NCI-H2196 treated with DMSO at 0.1 percent for 48 hours (cell line): ENCODE measurements around the gene DDX4.

Experiments used
- DNase-seq: peaks from one replicate; lab custom pipeline; 2025; ENCODE audit not compliant: unreplicated experiment; lab: John Stamatoyannopoulos, UW

DDX4 gene

DNA sequence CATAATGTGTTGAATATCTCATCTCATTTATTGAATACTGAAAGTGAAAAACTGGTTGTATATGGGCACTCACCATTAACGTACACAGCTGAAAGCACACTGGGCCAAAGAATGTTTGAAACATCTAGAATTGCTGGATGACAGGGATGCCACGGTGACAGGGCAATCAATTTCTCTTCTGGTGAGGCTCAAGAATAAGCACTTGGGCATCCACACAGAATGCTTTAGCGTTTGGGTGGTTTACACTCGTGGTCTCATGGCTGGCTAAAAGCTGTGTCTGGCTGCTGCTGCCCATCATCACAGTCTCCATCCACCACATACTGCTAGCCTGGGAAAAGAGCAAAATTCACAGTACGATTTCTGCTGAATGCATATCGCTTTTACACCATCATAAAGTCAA lies 82.6 kb downstream of the DDX4 start:
- no peak for DNase-seq

DNA sequence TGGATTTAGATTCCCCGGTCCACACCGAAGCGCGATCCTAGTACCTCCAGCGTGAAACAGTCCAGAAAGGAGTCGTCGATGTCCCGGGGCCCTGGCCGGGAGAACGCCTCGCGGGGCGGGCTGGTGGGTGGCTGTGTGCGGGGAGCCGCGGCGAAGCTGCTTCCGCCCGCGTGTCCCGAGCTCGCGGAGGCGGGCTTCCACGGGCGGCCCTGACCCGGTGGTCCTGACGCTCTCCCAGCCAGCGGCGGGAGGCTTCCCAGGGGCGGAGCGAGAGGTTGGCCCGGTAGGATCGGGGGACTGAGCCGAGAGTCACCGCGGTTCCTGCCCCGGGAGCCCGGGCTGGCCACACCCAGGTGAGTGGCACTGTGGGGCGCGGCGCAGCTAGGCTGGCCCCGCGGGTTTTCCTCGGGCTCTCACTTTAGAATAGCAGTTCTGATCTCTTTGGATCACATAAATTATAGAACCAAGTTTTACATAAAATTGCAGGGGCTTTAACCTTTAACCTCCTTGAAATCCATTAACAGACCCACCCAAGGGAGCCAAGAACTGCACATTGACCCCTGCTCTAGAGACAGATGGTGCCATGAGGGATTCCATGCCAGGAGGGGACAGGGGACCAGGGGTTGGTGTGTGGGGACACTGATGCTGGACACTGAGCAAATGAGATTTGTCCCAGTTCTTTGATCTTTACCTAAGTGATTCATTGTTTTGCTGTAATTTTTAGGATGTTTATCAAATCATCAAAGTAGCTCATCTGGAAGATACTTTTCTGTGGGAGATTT lies 84.1 kb downstream of the DDX4 start:
- no peak for DNase-seq

DNA sequence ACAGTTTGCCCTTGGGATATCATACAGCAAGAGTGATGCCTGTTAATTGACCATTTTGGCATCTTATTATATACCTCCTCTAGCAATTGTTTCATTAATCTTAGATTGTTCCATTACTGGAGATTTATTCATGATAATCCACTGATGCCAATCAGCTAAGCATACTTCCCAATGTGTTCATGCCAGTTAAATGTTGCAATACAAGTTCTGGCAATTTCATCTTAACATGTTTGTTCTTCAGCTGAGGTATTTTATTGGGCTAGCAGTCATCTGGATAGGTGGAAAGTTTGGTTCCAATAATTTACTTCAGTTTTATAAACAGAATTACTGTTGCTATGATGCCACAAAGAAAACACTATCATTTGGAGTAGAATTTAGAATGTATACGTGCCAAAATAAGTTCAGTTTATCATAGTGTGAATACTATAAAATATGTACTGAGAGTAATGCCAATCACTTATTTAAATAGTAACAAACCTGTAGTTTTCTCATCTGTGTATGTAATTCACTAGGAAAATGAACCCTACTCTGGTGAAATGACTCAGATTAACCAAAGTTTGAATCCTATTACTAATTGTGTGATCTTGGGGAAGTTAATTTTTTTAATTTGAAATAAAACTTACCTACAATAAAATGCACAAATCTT lies 85.4 kb downstream of the DDX4 start:
- no peak for DNase-seq

DNA sequence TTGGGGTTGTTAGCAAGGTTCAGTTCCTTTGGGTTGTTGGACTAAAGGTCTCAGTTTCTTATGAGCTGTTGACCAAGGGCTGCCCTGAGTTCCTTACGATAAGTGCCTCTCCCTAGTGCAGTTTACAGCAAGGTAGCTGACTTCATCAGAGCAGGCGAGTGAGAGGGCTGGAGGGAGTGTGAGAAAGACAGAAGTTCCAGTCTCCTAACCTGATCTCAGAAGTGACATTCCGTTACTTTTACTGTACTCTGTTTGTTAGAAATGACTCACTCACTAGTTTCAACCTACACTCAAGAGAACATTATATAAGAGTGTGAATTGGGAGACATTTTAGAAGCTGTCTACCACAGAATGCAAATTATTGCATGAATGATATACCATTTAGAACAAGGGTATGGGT lies 92.1 kb downstream of the DDX4 start:
- no peak for DNase-seq

DNA sequence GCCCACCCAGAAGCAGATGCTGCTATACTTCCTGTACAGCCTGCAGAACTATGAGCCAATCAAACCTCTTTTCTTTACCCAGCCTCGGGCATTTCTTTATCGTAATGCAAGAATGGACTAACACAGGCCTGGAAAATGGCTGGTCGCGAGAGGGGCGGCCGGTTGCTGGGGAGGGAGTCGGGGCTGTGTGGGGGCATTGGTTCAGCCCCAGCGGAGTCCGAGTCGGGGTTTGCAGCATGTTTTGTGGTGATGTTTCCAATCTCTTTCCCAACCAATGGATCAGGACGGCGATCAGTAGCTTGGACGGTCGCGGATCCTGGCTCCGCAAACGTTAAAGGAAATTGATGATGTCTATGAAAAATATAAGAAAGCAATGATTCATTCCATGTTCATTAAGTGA lies 94.6 kb downstream of the DDX4 start:
- DNase-seq = no peak

DNA sequence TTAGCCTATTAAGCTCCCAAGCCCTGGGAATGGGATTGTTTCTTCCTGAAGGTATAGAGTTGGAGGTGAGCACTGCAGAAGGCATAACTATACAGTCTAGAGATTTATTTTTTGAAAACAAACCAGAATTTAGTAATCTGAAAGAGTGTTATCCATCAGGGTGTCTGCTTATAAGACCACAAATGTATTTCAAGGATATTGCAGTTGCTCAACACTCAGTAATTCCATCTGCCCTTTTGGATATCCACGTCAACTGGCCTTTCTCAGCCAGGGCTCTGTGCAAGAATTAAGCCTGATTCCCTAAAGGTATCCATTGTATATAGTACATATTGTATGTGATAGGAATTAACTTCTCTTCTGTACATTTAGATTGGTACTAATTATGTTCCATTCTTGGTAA lies 98.3 kb downstream of the DDX4 start:
- DNase-seq = no peak

DNA sequence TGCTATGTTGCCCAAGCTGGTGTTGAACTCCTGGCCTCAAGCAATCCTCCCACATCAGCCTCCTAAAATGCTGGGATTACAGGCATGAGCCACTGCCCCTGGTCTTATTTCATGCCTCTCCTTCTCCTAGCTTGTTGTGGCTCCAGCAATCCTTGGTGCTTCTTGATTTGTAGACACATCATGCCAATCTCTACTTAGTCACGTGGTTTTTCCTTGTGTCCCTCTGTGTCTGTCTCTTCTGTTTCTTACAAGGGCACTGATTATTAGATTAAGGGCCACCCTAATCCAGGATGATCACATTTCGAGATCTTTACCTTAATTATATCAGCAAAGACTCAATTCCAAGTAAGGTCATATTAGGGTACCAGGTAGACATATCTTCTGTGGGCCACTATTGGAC lies 104.1 kb downstream of the DDX4 start:
- DNase-seq = no peak

DNA sequence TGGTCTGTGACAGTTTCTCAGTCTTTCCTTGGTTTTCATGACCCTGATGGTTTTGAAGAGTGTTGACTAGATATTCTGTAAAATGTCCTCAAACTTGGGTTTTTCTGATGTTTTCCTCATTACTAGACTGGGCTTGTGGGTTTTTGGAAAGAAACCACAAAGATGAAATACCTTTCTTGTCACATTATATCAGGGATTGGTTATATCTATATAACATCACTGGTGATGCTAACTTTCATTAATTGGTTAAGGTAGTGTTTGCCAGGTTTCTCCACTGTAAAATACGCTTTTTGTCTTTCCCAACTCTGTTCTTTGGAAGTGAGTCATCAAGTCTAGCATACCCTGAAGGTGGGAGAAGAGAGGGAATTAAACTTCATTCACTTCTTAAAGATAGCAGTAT lies 110.0 kb downstream of the DDX4 start:
- no peak for DNase-seq

DNA sequence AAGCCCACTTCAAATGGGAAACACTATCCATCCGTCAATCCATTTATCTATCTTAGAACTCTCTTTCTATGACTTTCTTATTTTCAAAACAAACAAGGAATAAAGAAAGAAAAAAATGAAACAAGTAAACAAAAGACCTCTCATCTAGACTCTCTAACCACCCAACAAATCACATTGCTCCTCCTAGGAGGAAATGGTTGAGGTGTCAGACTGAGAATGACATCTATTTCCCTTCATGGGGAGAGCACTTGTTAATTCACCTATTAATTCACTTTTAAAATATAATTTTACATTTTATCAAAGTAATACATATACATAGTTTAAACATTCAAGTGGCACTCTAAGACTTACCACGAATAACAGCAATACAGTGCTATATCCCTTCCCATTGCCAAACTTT lies 110.9 kb downstream of the DDX4 start:
- DNase-seq = no peak

DNA sequence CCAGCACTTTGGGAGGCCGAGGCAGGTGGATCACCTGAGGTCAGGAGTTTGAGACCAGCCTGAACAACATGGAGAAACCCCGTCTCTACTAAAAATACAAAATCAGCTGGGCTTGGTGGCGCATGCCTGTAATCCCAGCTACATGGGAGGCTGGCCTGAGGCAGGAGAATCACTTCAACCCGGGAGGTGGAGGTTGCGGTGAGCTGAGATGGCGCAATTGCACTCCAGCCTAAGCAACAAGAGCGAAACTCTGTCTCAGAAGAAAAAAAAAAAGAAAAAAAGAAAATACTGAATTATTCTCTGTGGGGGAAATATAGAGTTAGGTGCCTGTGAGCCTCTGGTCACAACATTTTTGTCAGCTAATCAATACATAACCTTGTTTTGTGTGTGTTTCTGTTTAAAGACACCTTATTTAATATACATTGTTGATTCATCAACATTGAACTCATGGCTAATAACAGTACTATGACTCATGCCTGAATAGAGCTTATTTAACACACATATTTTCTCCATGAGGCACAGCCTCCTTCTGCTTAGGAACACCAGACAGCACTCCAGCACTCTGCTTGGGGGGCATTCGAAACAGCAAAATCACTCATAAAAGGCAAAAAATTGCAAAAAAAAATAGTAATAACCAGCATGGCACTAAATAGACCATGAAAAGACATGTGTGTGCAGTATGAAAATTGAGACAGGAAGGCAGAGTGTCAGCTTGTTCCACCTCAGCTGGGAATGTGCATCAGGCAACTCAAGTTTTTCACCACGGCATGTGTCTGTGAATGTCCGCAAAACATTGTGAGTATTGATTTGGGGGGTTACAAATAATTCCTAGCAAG lies 113.2 kb downstream of the DDX4 start, which contains the start of gene IL31RA:
IL31RA (plus strand) TSS at position 519 of the 836 bp plus-strand sequence; CDS start at position 733, 214 bp downstream.
- DNase-seq = no peak

DNA sequence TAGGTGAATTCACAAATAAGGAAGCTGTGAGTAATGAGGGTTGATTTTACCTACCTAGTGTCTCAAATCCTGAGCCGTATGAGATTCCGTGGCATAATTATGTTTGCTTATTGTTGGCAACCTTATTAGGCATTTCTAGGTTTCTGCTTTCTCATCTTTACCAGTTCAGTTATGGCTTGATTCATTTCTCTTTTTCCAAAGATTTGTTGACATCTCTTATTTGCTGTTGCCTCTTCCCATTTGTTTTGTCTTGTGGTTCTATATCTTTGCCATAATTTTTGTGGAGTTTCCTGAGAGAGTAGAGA lies 113.8 kb downstream of the DDX4 start:
- no peak for DNase-seq

DNA sequence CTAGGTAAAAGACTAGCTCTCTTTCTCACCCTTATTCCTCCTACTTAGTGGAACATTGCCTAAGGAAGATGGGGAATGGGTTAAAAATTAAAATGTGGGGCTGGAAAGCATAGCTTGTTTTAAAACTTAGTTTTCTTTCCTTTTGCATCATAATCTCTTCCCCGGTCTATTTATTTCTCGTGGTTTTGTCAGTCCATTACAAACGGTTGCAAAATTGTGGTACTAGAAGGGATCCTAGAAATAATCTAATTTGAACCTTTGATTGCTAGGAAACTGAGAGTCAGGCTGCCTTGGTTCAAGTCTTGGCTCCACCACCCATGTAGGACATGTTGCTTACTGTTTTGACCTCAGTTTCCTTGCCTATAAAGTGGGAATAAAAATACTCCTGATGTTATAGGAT lies 114.6 kb downstream of the DDX4 start:
- no peak for DNase-seq

DNA sequence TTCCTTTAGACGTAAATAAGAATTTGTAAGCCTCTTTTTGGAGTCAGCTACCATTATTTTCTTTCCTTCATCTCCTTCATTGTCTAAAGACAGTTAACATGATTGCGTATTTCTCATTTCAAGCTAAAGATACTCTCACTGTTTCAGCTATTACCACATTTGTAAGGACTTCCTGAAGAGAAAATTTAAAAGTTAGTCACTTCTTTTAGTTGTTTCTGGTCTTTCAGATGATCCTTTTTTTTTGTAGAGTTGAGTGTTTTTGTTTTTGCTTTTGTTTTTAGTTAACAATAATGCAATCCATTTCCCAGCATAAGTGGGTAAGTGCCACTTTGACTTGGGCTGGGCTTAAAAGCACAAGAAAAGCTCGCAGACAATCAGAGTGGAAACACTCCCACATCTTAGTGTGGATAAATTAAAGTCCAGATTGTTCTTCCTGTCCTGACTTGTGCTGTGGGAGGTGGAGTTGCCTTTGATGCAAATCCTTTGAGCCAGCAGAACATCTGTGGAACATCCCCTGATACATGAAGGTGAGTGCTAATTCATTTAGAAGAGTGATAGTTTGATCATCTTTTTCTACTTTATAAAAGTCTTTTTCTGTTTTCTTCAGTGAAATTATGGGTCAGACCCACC lies 115.3 kb downstream of the DDX4 start:
- DNase-seq = no peak

DNA sequence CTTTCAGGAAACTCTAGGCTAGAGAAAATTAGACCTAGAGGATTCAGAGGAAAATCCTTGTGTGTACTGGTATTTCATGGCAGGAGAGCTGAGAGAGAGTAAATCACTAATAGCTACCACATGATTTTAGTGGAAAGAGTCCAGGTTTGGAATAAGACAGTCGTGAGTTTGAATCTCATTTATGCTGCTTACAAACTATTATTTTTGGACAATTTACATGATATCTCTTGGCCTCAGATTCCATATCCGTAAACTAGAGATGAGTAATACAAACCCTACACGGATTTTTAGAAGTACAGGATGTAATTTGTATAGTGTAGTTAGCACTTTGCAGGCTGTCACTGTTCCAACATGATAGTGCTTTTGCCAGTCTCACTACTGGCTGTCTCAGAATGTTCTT lies 116.0 kb downstream of the DDX4 start:
- DNase-seq = no peak

DNA sequence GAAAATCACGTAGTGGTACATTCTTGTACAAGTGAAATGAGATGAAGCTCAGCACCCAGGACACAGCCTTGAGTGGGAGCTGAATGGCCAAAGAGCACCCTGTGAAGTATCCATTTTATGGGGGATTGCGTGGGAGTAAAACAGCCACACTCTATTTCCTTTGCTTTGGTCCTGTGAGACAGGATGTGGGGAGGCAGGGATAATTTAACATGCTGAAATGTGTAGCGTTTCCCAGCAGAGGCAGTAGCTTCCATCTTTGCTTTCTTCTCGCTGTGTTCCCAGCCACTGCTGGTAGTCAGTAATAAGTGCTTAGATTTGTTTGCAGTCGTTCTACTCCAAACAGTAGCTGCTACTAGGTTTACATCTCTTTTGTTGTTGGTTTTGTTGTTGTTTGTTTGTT lies 117.6 kb downstream of the DDX4 start:
- no peak for DNase-seq

DNA sequence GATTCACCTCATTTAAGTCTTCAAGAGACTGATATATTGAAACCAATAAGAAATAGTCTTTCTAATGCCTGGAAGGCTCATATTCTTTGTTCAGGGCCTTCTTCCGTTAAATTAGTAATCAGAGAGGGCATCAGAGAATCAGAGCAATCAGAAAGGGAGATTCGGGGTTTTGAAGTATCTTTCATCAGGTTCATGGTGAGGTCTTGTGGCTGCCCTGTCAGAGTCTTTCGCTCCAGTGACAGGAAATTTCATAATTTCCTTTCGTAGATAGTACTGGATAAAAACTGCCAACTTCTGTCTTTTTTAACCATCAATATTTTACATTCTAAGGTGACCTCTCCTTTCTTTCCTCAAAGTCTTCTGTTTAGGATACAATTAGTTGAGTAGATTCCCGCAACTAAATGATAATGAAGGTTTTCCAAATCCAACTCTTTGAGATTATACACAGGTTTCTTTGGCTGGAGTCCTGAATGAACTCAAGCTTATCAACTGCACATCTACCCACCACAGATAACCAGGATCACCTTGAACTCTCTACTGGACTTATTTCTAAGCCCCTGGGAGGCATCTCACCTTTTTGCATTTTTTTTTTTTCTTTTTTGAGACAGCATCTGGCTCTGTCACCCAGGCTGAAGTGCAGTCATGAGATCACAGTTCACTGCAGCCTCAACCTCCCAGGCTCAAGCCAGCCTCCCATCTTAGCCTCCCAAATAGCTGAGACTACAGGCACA lies 118.8 kb downstream of the DDX4 start:
- DNase-seq = no peak

DNA sequence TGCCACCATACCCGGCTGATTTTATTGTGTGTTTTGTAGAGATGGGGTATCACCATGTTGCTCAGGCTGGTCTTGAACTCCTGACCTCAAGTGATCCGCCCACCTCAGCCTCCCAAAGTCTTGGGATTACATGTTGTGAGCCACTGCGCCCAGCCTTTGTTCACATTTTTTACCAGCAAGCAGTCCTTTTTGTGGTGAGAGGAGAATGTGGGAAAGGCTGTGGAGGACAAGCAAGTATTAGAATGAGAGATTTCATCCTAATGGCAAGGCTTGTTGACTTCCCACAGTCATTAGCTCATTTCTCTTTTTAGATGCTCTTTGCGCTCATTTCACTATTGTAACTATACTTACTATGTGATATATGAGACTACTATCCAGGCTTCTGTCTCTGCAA lies 119.4 kb downstream of the DDX4 start:
- DNase-seq = no peak

DNA sequence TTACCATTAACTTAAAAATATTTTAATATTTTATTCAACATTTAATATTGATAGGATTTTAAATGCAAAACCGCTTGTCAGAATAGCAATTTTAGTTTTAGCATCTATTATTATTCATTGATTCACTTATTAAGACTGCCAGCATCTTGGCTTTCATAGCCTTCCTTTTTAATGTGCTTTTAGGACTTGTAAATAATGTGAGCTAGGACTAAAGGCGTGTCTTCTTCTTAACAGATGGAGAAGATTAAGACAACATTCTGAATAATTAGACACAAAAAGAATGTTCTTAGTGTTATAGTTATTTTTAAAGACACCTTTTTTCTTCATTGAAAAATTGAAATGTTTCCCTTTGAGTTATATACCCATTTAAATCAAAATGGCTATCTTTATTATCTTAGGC lies 120.2 kb downstream of the DDX4 start:
- no peak for DNase-seq

DNA sequence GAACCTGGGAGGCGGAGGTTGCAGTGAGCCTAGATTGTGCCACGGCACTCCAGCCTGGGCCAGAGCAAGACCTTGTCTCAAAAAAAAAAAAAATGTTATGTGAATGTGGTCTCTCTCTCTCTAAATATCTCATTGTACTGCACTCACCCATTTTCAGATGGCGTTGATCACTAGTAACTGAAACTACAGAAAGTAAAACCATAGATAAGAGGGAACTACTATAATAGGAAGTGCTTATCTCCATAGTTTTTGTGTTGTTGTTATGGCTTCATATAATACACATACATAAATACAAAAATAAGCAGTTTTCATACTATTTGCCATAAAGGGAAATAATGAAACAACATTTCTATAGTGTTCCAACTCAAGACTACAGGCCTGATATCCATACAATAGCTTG lies 122.4 kb downstream of the DDX4 start:
- DNase-seq = no peak

DNA sequence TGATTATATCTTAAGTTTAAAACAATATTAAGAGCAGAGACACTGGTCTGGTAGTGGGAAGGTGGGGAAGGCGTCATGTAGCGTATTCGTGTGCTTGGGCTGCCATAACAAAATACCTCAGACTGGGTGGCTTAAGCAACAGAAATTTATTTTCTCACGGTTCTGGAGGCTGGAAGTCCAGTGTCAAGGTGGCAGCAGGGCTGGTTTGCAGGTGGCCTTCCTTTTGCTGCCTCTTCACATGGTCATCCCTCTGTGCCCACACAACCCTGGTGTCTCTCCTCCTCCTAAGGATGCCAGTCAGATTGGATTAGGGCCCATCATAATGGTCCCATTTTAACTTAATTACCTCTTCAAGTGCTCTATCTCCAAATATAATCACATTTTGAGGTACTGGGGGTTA lies 122.8 kb downstream of the DDX4 start:
- no peak for DNase-seq
